Femur (tissue), 1 donor: ENCODE results near the gene NEXMIF.
A peak's percentile ranks its signal among the peaks of the same experiment; 100 is the strongest.
"Not testable (repeated sequence)": the region's sequence is repeated elsewhere in the genome, so short reads cannot be mapped to it uniquely, and the experiment has no call there.

Source experiments
- DNase-seq: peaks from one replicate; pipeline ENCODE4 v3.0.0-alpha.2; 2017

NEXMIF gene

DNA sequence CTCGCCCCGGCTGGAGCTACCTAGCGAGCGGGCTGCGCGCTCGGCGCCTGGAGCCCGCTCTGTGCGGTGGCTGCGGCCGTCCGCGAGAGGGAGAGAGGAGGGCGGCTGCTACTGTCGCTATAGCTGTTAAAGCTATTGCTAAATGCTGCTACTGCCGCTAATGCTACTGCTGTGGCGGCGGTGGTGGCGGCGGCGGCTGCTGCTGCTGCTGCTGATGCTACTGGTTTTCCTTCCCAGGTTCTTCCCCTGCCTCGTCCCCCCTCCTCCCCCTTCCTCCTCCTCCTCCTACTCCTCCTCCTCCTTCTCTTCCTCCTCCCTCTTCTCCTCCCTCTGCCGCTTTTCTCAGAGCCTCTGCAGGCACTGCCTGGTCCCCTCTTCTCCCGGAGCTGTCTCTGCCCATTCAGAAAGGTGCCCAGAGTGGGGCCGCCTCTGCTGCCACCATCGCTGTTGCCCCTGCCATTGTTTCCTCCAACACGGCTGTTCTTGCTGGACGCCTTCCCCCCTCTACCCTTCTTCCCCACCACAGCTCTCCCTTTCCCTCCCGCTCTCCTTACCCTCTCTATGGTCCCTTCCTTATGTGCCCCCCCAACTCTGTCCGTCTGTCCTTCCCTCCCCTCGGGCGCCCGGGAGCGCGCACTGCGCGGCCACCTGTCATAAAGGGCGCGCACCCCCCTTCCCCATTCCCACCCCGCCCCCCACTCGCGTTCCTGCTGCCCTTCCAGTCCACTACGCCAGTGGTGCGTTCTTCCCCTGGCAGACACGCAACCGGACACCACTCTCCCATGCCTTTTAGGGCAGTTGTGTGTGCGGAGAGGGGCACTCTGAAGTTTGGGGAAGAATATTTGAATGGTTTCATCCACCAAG is at the start of gene NEXMIF:
Gene NEXMIF, minus strand, starts transcription at position 228 of the 864 bp plus-strand sequence.
- DNase-seq = peak; percentile 34

DNA sequence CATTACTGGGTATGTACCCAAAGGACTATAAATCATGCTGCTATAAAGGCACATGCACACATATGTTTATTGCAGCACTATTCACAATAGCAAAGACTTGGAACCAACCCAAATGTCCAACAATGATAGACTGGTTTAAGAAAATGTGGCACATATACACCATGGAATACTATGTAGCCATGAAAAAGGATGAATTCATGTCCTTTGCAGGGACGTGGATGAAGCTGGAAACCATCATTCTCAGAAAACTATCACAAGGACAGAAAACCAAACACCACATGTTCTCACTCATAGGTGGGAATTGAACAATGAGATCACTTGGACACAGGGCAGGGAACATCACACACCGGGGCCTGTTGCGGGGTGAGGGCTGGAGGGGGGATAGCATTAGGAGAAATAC is 36.7 kb upstream of the NEXMIF start:
- not testable (repeated sequence) for DNase-seq

DNA sequence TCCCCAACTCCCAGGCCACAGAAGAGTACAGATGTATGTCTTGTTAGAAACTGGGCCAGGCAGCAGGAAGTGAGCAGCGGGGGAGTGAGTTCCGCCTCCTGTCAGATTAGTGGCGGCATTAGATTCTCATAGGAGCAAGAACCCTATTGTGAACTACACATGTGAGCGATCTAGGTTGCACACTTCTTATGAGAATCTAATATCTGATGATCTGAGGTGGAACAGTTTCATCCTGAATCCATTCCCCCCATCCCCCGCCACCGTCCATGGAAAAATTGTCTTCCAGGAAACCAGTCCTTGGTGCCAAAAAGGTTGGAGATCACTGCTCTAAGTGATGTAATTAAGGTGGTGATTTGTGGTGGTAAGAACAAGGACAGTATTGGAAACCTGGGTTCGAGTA is 24.5 kb upstream of the NEXMIF start:
- no peak for DNase-seq

DNA sequence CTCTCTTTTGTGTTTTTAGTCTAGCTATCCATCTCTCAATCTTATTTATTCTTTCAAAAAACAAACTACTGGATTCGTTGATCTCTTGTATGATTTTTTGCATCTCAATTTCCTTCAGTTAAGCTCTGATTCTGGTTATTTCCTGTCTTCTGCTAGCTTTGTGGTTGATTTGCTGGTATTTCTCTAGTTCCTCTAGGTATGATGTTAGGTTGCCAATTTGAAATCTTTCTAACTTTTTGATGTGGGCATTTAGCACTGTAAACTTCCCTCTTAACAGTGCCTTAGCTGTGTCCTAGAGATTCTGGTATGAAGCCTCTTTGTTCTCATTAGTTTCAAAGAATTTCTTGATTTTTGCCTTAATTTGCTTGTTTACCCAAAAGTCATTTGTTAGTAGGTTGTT is 15.2 kb upstream of the NEXMIF start:
- no peak for DNase-seq

DNA sequence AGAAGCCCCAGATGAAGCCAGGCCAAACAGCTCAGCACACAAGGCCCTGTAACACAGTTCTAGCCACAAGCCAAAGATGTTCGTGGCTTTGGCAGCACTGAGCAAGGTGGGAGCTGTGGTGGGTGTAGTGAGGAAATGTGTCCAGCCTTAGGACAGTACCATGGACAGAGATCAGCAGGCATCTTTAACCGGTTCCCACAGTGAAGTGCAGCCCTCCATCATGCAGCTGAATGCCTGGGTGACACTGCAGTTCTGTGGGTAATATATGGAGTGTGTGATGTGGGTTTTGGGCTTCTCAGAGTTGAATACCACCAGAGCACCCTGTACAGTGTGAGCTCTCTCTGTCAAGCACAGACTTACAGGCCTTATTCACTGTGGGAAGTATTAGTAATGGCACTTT is 6.0 kb upstream of the NEXMIF start:
- DNase-seq = no peak

DNA sequence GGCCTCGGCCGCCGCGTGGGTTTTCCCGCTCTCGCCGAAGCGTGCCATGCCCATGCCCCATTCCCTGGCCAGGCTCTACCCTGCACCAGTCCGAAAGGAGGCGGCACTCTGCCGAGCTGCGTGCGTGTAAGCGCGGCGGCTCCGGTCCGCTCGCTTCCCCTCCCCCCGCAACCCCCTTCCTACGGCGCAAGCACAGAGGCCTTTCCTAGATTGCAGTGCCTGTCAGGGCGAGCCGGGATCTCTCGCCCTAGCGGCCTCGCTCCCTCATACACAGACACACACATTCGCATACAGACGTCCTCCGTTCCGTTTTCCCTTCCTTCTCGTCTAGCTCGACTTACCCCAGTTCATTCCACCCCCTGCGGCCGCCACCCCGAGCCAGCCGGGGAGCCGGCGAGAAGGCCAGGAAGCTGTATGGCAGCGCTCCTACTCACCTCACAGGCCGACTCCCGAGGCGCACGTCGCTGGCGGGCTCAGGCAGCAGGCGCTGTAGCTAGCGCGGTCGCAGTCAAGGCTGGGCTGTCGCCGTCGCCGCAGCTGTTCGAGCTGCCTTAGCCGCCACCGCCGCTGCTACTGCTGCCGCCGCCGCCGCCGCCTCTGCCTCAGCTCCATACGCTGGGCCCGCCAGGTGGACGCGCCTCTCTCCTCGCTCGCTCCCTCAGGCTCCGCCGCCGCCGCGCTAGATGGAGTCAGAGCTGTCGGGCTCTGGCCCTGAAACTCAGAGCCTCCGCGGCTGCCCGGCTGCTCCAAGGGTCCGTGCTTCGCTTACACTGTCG is 615 bp downstream of the NEXMIF start:
- DNase-seq = peak; percentile 63

DNA sequence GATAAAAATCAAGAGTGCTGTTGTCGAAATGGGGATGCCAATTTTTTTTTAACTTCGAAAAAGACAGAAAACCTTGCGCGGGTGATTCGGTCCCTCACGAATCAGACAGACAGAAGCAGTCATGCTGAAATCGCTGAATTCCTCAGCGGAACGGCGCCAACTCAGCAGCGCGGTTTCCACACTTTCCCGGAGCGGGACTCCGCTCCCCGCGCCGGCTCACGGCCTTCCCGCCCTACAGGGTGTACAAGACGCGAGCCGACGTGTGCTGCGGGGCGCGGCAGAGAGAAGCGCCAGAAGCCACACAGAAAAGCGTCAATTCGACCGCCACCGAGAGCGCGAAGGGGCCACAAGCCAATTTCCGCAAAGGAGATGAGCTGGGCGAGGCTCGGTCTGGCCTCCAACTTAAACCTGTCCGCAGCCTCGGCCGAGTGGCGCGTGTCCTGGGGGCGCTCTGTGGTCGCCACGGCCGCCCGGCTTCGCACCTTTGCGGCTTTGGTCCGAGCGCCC is 1.3 kb downstream of the NEXMIF start:
- peak; percentile 54 for DNase-seq

DNA sequence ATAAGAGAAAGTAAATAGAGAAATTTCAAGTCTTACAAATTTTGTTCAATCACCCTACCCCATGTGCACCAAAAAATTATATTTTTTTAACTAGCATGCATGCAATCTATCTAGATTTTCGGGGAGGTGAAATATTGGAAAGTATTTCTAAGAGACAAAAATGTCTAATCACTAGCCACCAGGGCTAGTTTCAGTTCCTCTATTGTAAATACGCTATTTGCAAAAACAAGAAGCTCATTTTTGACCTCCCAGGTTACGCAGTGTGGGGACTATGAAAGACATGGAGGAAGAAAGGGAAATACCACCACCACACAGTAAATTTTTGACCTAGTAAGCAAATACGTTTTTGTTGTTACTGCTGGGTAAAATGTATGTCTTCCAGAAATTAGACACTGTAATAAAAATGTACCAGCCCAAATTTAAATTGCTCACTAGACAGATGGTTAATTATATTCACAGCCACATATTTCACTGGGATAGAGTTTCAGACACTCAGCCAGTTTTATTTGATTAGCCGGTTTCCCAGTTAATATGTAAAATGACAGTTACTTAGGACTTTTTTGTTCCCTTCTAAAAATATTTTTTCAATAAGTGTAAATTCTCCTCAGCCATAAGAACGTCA is 2.2 kb downstream of the NEXMIF start:
- DNase-seq = no peak

DNA sequence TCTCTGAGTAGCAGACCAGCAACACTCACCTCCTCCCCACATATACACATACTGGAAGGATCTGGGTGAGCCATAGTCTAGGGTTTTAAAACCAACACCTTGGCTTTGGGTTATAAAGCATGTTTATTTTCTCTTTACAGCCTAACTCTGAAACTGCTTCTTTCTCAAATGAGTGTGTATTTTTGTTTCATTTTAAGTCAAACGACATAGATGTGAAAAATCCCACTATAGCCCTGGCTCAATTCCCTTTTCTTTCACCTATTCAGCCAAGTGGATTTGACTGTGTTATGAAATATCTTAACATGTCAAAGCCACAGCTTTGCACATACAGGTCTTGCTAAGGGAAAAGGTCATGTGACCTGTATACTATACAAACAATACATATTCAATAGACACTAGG is 13.8 kb downstream of the NEXMIF start:
- no peak for DNase-seq

DNA sequence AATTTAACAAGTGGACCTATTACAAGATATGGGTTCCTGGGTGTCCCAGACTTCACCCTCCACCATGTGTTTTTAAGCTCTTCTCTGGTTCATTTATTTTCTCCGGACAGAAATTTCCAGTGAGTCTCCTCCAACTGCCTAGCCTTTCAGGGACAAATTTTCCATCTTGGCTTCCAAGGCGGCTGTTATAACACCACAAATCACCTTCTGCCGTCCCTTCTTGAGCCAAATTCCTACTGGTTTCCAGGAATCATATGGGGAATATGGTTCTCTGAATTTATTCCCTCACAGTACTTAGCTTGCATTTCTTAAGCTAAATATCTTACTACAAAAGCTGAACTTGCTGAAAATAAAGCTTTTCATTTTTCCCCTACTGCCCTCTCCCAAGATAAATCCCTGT is 18.8 kb downstream of the NEXMIF start:
- peak; percentile 71 for DNase-seq

DNA sequence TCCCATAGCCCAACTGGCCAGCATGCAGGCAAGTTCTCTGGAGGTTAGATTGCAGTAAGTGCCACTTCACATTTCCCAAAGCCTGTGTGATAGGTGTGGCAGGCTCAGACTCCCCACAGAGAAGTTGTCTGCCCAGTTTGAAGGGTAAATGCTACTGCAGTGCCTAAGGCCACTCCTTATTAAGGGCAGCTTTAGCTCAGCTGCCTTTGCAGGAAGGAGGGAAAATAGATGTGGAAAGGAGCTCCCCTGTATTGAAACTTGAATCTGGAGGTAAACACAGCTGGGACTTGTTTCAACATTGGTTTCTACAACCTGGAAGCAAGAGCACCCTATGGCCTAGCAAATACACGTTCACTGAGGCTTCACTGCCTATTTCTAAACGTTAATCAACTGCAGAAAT is 22.4 kb downstream of the NEXMIF start:
- no peak for DNase-seq

DNA sequence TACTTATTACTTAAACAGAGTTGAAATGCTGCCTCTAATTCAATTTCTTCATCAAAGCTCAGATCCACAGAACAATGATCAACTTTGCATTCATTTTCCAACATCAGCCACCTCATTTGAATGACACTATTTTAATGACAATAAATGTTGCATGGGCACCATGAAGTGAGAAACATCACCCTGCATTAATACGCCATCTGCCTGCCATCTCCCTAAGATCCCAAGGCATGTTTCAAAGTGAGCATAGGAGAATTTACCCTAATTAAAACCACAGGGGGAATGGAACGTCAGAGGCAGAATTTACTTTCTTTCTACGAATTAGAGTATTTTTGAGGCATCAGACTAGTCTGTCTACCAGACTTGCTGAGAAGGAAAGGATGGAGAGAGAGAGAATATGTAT is 32.7 kb downstream of the NEXMIF start:
- no peak for DNase-seq

DNA sequence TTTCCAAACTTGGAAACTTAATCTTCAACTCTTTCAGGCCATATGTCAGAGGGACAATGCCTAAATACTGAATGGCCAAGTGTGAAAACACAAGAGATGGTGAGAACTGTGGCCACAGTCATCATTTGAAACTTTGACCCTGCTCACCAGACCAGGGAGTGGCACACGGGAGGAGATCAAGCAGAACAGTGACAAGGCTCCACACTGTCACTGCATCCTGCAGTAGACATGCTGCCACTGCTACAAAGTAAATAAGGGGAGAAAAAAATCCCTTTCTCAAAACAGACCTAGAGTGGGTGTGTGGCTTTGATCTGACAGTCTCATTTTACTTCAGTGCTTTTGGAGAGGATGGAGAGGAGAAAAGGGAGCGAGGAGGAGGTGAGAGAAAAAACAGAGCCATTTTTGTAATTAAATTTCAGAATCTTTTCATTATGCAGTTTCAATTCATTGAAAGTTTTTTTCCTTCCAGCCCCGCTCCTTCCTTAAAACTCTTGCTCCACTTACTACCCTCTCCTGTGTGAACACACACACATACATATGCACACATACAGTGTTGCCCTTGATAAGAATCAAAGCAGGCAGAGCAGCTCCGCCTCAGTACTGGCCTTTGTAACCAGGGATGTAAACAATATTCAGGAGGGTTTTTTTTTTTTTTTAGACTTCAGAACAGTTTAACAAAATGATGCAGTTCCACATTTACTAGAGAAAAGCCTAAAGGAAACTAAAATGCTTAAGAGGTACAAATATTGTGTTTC is 34.4 kb downstream of the NEXMIF start:
- DNase-seq = no peak

DNA sequence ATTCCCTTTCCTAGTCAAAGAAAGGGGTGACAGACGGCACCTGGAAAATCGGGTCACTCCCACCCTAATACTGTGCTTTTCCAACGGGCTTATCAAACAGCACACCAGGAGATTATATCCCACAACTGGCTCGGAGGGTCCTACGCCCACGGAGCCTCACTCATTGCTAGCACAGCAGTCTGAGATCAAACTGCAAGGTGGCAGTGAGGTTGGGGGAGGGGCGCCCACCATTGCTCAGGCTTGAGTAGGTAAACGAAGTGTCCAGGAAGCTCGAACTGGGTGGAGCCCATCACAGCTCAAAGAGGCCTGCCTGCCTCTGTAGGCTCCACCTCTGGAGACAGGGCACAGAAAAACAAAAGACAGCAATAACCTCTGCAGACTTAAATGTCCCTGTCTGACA is 42.9 kb downstream of the NEXMIF start:
- DNase-seq = not testable (repeated sequence)

DNA sequence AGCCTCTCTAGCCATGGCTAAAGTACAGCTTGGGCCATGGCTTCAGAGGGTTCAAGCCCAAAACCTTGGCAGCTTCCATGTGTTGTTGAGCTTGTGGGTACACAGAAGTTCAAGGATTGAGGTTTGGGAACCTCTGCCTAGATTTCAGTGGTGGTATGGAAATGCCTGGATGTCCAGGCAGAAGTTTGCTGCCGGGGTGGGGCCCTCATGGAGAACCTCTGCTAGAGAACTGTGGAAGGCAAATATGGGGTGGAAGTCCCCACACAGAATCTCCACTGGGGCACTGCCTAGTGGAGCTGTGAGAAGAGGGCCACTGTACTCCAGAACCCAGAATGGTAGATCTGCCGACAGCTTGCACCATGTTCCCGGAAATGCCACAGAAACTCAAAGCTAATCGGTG is 59.5 kb downstream of the NEXMIF start:
- no peak for DNase-seq

DNA sequence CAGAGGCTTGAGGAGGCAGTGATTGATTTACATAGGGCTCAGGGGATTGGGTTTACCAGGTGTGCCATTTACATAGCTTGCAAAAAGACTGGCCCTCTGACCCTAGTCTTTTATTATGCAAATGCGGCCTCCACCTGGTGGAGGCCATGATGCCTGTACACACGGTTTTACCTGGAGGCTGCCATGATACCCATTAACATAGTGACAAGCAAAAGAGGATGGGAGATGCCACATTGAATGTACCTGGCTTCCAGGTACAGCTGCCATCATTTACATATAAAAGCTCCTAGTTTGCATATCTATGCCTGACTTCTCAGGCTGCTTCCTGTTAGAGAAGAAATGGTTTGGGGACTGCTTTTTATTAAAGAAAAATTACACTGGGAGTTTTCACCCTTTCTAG is 72.0 kb downstream of the NEXMIF start:
- no peak for DNase-seq

DNA sequence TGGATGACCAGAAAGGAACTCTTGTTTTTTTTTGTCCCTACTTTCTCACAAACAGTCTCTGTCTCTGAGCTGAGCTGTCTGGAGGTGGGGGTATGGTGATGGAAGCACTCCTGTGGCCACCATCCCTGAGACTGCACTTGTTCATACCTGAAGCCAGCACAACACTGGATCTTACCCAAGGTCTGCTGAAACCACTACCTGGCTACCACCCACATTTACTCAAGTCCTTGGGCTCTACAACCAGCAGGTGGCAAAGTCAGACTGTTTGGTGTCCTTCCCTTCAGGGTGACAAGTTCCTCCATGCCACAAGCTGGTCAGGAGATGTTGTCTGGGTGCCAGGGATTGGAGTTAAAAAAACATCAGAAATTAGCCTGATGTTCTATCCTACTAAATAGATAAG is 89.7 kb downstream of the NEXMIF start:
- DNase-seq = no peak

DNA sequence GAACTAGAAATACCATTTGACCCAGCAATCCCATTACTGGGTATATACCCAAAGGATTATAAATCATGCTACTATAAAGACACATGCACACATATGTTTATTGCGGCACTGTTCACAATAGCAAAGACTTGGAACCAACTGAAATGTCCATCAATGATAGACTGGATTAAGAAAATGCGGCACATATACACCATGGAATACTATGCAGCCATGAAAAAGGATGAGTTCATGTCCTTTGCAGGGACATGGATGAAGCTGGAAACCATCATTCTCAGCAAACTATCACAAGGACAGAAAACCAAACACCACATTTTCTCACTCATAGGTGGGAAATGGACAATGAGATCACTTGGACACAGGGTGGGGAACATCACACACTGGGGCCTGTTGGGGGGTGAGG is 105.5 kb downstream of the NEXMIF start:
- not testable (repeated sequence) for DNase-seq

DNA sequence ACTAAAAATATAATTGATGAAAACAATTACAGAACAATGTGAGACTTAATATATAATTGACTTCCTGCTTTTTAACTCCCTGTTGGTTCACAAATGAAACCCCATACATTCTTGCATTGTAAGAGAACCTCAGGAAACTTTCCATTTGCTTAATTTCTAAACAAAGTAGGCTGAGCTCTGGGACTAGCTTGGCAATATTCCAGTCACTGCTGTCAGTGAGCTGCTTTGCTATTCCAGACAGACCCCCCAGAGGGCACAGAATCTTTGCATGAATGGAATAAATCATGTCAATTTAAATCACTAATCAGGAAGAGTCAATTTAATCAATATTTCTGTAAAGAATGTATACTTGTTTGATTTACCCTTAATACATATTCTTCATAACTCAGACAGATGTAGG is 110.6 kb downstream of the NEXMIF start:
- no peak for DNase-seq

DNA sequence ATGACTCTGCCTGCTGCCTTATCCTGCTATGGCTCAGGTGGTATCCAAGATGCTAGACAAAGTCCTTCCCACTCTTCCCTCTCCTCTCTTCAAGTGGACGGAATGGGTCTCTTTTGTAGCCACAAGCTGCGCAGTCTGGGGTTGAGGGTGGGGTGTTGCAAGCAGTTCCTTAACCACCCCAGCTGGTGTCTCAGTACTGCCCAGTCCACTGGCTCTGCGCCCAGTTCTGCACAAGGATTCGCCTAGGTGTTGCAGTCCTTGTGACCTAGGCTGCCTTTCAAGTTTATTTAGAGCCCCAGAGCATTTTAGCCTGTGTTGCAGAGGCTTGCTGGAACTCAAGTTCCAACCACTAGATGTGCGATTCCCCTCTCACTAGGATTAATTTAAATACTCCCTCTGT is 120.7 kb downstream of the NEXMIF start:
- no peak for DNase-seq

DNA sequence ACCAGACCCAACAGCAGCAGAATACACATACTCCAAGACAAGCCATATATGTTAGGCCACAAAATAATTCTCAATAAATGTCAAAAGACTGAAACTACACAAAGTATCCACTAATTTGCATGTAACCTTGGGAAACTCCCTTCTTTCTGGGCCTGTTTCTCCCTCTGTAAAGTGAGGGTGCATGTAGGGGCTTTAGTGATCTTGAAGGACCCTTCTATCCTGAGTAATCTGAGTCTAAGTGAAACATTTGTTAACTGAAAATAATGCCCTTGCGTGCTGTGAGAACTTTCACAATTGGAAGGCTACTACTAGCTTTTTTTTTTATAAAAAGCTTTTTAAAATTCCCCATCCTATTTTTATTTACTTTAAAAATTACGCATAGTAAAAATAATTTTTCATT is 125.2 kb downstream of the NEXMIF start:
- no peak for DNase-seq

DNA sequence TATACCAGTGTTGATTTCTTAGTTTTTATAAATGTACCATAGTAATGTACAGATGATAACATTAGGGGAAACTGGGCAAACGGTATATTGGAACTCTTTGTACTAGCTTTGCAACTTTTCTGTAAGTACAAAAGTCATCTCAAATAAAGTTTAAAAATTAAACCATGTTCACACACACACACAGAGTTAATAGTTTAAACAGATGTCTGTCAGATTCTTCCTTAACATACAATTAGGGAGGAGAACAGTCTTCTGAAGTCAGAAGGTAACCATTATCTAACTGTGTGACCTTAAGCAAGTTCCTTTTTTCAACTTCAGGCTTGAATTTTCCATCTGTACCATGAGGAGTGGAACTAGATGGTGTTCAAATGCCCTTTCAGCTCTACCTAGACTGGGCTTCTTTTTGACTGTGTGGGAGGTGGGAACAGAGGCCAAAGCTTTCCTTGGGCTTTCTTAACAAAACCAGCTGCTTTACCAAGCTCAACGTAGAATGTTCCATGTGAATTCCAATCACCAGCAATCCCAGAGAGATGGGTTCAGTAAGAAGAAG is 127.8 kb downstream of the NEXMIF start:
- DNase-seq = no peak
